KMS-11 (cell line): ENCODE results near the gene SETBP1.

Experiments used
- H2AFZ ChIP-seq: fragments of 200-600 bp; sonication (generic); 2 replicates; pipeline ENCODE4 v1.6.1; 2016; ENCODE audit warnings: antibody characterized with exemption, mixed run types, low read depth
- H3K27ac ChIP-seq: fragments of 200-600 bp; sonication (generic); 2 replicates; pipeline ENCODE4 v1.6.1; 2016; ENCODE audit warnings: mild to moderate bottlenecking, mixed run types
- H3K27me3 ChIP-seq: fragments of 200-600 bp; sonication (generic); 2 replicates; pipeline ENCODE4 v1.6.1; 2017; ENCODE audit warnings: mild to moderate bottlenecking, low read depth, mixed run types, moderate library complexity; ENCODE audit not compliant: insufficient read depth
- H3K36me3 ChIP-seq: fragments of 200-600 bp; sonication (generic); 2 replicates; pipeline ENCODE4 v1.6.1; 2017; ENCODE audit warnings: mild to moderate bottlenecking, mixed run types; ENCODE audit not compliant: insufficient read depth
- H3K4me1 ChIP-seq: fragments of 200-600 bp; sonication (generic); 2 replicates; pipeline ENCODE4 v1.6.1; 2016; ENCODE audit warnings: mild to moderate bottlenecking, low read depth, mixed run types; ENCODE audit not compliant: poor library complexity, severe bottlenecking
- H3K4me2 ChIP-seq: fragments of 200-600 bp; sonication (generic); 2 replicates; pipeline ENCODE4 v1.7.0; 2016; ENCODE audit warnings: mild to moderate bottlenecking, mixed run types
- H3K4me3 ChIP-seq: fragments of 200-600 bp; sonication (generic); IDR thresholded peaks from 2 replicates; pipeline ENCODE4 v1.6.1; 2017; ENCODE audit warnings: low read depth, low read length, mixed read lengths; ENCODE audit not compliant: insufficient read depth
- H3K79me2 ChIP-seq: fragments of 200-600 bp; sonication (generic); 2 replicates; pipeline ENCODE4 v1.6.1; 2016; ENCODE audit warnings: low read depth, mixed run types; ENCODE audit not compliant: insufficient read depth
- H3K9ac ChIP-seq: fragments of 200-600 bp; sonication (generic); 2 replicates; pipeline ENCODE4 v1.6.1; 2016; ENCODE audit warnings: mild to moderate bottlenecking, mixed run types
- H4K20me1 ChIP-seq: fragments of 200-600 bp; sonication (generic); 2 replicates; pipeline ENCODE4 v1.6.1; 2016; ENCODE audit warnings: mild to moderate bottlenecking, mixed run types; ENCODE audit not compliant: insufficient read depth
- TF ChIP-seq, protein P1 (sequence below): fragments of 200-600 bp; sonication (generic); conservative IDR thresholded peaks from 2 replicates; pipeline ENCODE4 v1.6.1; 2017; ENCODE audit warnings: low read depth, mild to moderate bottlenecking, antibody characterized with exemption, low read length, moderate library complexity, mixed read lengths

The SETBP1 gene

DNA sequence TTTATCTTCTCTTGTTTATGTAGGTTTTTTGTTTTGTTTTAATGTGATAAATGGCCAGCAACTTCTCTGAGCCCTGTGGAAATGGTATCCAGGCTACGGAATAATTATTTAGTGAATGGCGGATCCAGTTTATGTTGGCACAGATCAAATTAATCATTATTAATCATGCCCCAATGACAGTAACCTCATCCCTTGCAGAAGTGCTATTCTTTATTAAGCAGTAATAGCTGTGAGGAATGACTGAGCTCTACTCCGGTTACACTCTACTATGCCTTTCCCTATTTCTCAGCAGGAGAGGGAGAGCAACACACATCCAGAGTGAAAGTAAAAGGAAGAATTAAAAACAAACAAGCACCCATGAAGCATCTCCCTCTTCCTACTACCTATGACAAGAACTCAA is 84.8 kb downstream of the SETBP1 start:
- Histone ChIP-seq H3K79me2 (peaks cover 72% of the 10 kb centered on the region), H3K4me2 (no peak overlapping the region; the same call in 1 of the 2 replicates), H2AFZ (no peak overlapping the region), H4K20me1 (no peaks in the 10 kb centered on the region), H3K4me3 (no peak overlapping the region), H3K9ac (no peak overlapping the region), H3K27ac (no peak overlapping the region), H3K27me3 (no peaks in the 10 kb centered on the region), H3K36me3 (no peaks in the 10 kb centered on the region; the same call in 1 of the 2 replicates), H3K4me1 (peaks cover 85% of the 10 kb centered on the region)
- TF ChIP-seq, protein P1, sequence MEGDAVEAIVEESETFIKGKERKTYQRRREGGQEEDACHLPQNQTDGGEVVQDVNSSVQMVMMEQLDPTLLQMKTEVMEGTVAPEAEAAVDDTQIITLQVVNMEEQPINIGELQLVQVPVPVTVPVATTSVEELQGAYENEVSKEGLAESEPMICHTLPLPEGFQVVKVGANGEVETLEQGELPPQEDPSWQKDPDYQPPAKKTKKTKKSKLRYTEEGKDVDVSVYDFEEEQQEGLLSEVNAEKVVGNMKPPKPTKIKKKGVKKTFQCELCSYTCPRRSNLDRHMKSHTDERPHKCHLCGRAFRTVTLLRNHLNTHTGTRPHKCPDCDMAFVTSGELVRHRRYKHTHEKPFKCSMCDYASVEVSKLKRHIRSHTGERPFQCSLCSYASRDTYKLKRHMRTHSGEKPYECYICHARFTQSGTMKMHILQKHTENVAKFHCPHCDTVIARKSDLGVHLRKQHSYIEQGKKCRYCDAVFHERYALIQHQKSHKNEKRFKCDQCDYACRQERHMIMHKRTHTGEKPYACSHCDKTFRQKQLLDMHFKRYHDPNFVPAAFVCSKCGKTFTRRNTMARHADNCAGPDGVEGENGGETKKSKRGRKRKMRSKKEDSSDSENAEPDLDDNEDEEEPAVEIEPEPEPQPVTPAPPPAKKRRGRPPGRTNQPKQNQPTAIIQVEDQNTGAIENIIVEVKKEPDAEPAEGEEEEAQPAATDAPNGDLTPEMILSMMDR: no peak

DNA sequence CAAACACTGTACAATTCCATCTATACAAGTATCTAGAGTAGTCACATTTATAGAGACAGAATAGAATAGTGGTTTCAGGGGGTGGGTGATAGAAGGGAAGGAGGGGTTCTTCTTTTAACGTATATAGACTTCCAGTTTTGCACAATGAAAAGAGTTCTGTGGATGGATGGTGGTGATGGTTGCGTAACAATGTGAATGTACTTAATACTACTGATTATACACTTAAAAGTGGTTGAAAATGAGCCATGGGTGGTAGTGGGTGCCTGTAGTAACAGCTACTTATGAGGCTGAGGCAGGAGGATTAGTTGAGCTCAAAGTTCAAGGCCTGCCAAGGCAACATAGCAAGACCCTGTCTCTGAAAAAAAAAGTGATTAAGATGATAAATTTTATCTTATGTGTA is 85.8 kb downstream of the SETBP1 start:
- H3K79me2 ChIP-seq: peaks cover 64% of the 10 kb centered on the region
- no peaks in the 10 kb centered on the region; the same call in 1 of the 2 replicates for H3K36me3 ChIP-seq
- no peaks in the 10 kb centered on the region for H3K27me3 ChIP-seq
- H3K4me2 ChIP-seq: no peak overlapping the region; the same call in 1 of the 2 replicates
- H3K4me1 ChIP-seq: peaks cover 85% of the 10 kb centered on the region
- H4K20me1 ChIP-seq: no peaks in the 10 kb centered on the region
- H3K27ac ChIP-seq: no peak overlapping the region
- no peak overlapping the region for H3K9ac ChIP-seq
- TF ChIP-seq, protein P1: no peak
- no peak overlapping the region for H3K4me3 ChIP-seq
- no peak overlapping the region for H2AFZ ChIP-seq

DNA sequence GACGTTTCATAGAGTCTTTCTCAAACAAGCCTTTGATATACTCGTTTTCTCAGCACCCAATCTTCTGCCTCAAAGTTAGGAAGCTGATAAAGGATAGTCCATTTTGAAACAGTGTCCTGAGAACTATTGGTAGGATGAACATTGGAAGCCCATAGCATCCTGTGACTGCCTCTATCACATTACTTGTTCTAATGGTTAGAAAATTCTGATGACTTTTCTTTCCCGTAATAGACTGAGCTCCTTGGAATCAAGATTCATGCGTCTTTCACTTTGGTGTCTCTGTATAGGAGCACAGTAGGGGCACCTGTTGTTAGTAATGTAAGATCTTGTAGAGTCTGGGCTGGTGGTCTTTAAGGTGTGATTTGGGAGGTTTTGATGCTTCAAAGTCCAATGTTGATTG is 87.1 kb downstream of the SETBP1 start:
- TF ChIP-seq, protein P1: no peak
- Histone ChIP-seq H3K36me3 (no peaks in the 10 kb centered on the region; the same call in 1 of the 2 replicates), H2AFZ (no peak overlapping the region), H4K20me1 (no peaks in the 10 kb centered on the region), H3K4me2 (no peak overlapping the region; the same call in 1 of the 2 replicates), H3K9ac (no peak overlapping the region), H3K27ac (no peak overlapping the region), H3K4me1 (peaks cover 78% of the 10 kb centered on the region), H3K27me3 (no peaks in the 10 kb centered on the region), H3K79me2 (peaks cover 50% of the 10 kb centered on the region), H3K4me3 (no peak overlapping the region)

DNA sequence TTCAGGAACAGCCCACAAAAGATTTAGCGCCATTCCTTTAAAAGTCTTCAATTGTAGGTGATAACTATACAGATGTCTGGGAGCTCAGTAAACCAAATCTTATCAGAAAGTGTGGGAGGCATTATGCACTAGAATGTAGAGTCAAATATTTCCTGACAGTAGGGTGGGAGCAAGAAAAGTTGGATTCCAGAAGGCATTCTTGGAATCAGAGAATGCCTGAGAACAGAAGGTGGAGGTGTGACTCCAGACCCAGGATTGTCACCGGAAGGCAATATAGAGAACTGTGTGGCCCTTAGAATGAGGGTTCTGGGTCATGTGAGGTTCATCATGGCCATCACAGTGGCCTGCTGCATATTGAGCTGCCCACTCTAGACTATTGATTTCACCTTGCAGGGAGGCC is 90.0 kb downstream of the SETBP1 start:
- no peak overlapping the region for H2AFZ ChIP-seq
- no peaks in the 10 kb centered on the region for H4K20me1 ChIP-seq
- peaks cover 79% of the 10 kb centered on the region for H3K4me1 ChIP-seq
- H3K79me2 ChIP-seq: peaks cover 38% of the 10 kb centered on the region; the same call in 1 of the 2 replicates
- no peaks in the 10 kb centered on the region for H3K27me3 ChIP-seq
- H3K4me2 ChIP-seq: no peak overlapping the region; the same call in 1 of the 2 replicates
- no peak overlapping the region for H3K4me3 ChIP-seq
- no peak overlapping the region for H3K27ac ChIP-seq
- no peak overlapping the region for H3K9ac ChIP-seq
- TF ChIP-seq, protein P1: no peak
- H3K36me3 ChIP-seq: no peaks in the 10 kb centered on the region; the same call in 1 of the 2 replicates
